Measurements from ENCODE around the gene GRM2. TPM values are rescaled to one million over a fixed set of nuclear protein-coding genes. Genes with fewer than 3 reads are reported as not detected.
A peak's percentile ranks its signal among the peaks of the same experiment; 100 is the strongest.

Gene GRM2
- total RNA-seq, 1 donor from 2014 or later, result 0.21 TPM

- peak; percentile 40 for DNase-seq
These were observed 26.1 kb upstream of the GRM2 start for GRCh38 chr3:51680663-51681230.

GRCh38 chr3:51681453-51681852 is 25.4 kb upstream of the GRM2 start:
- no peak for DNase-seq

- peak; percentile 87 for DNase-seq
These were observed 24.8 kb upstream of the GRM2 start for GRCh38 chr3:51682079-51682478.

GRCh38 chr3:51682526-51682925 is 24.3 kb upstream of the GRM2 start:
- DNase-seq, result no peak

GRCh38 chr3:51683566-51683965 is 23.3 kb upstream of the GRM2 start:
- DNase-seq, result no peak

GRCh38 chr3:51684971-51685751 is 21.7 kb upstream of the GRM2 start:
- DNase-seq, result no peak

GRCh38 chr3:51686056-51686455 is 20.8 kb upstream of the GRM2 start:
- DNase-seq, result no peak

- peak; percentile 57 for DNase-seq
These were observed 20.2 kb upstream of the GRM2 start for GRCh38 chr3:51686512-51687215.

- DNase-seq, result no peak
These were observed 19.2 kb upstream of the GRM2 start for GRCh38 chr3:51687431-51688205.

GRCh38 chr3:51688206-51688600 is 18.7 kb upstream of the GRM2 start:
- DNase-seq, result no peak

- no peak for DNase-seq
These were observed 15.8 kb upstream of the GRM2 start for GRCh38 chr3:51691021-51691420.

GRCh38 chr3:51691949-51692348 is 14.9 kb upstream of the GRM2 start:
- DNase-seq, result no peak

- DNase-seq, result no peak
These were observed 13.9 kb upstream of the GRM2 start for GRCh38 chr3:51692980-51693395.

GRCh38 chr3:51696954-51697353 is 9.9 kb upstream of the GRM2 start:
- no peak for DNase-seq

- DNase-seq, result no peak
These were observed 8.7 kb upstream of the GRM2 start for GRCh38 chr3:51698209-51698608.

GRCh38 chr3:51700403-51700802 is 6.5 kb upstream of the GRM2 start:
- DNase-seq, result no peak

- DNase-seq, result no peak
These were observed 4.7 kb upstream of the GRM2 start for GRCh38 chr3:51702156-51702555.

- DNase-seq, result no peak
These were observed 3.7 kb upstream of the GRM2 start for GRCh38 chr3:51703068-51703760.

- DNase-seq, result no peak
These were observed 2.9 kb upstream of the GRM2 start for GRCh38 chr3:51703761-51704510.

GRCh38 chr3:51704511-51704950 is 2.3 kb upstream of the GRM2 start:
- DNase-seq, result no peak

Data from tongue (tissue), 2 donors.